Left cardiac atrium (tissue), 4 donors: Measurements from ENCODE around the gene KCNIP3. TPM values are rescaled to one million over a fixed set of nuclear protein-coding genes. Genes with fewer than 3 reads are reported as not detected.
"Not testable (repeated sequence)": the region's sequence is repeated elsewhere in the genome, so short reads cannot be mapped to it uniquely, and the experiment has no call there.

Experiments
- ATAC-seq, 2 donors: fragments of 200-7000 bp; cut with Tn5 transposase; one replicate each; pipeline ENCODE4 v1.9.1; 2020; ENCODE audit warnings: mild to moderate bottlenecking in 2 of 2, moderate library complexity in 2 of 2
- DNase-seq: peaks from one replicate; pipeline ENCODE4 v3.0.0-alpha.2; 2020
- intact Hi-C, 2 donors: fragments of 100-400 bp; cut with DNase I; formaldehyde crosslinking; loops; one replicate each; pipeline versions ENCODE4 v1.14.1 to v1.15.1; 2022 to 2023
- total RNA-seq, 2 donors: library from RNA; stranded (reverse); fragmentation: NEBNext Ultra II Directional; extraction: Animal tissue kit (Norgen Biotek cat#: 25700); gene quantifications; one replicate each; pipeline ENCODE4 v1.2.1, GENCODE V29; 2021
- donor health status: DM: no; HTN: yes; CAD: no.
- donor health status: DM: no; HTN: yes; CAD: no; lungs with severe emphysema.
- donor health status: DM: yes; HTN: yes; CAD: no.
- donor health status: Dilated cardiomyopathy.

KCNIP3 gene
- total RNA-seq, 2 donors from 2014 or later, result 2.6 to 4.1 TPM

- peak; percentile 85 for DNase-seq
- intact Hi-C loops, result loop anchor here in 1 of 2 donors (5.0 kb wide), 1 partner anchor 313 kb away; no protein-coding TSS in a partner anchor
- peak; percentile 93 to 94 for ATAC-seq
Measured at GRCh38 chr2:95414015-95414594, 117.0 kb downstream of the KCNIP3 start.

- ATAC-seq, result peak in 1 of 2 donors; percentile 74
- intact Hi-C loops, DNase-seq: not testable (repeated sequence)
Measured at GRCh38 chr2:95415138-95415537, 118.0 kb downstream of the KCNIP3 start.

DNA sequence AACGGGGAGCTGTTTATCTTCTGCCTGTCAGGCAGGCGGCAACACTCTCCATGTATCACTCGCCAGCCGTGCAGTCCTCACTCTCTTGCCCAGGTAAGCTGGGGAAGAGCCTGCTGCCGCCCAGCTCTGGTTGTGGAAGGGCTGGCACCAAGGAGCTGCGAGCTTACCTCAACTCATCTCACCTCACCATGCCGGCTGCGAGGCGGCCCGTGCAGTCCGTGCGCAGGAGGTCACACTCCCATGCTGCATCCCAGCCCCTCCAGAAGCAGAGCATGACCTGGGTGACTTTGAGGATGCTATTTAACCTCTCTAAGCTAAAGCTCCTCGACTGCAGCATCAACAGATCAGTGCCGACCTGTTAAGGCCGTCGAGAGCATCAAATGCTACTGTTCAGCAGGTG is 118.4 kb downstream of the KCNIP3 start:
- DNase-seq, intact Hi-C loops, ATAC-seq: not testable (repeated sequence)

DNA sequence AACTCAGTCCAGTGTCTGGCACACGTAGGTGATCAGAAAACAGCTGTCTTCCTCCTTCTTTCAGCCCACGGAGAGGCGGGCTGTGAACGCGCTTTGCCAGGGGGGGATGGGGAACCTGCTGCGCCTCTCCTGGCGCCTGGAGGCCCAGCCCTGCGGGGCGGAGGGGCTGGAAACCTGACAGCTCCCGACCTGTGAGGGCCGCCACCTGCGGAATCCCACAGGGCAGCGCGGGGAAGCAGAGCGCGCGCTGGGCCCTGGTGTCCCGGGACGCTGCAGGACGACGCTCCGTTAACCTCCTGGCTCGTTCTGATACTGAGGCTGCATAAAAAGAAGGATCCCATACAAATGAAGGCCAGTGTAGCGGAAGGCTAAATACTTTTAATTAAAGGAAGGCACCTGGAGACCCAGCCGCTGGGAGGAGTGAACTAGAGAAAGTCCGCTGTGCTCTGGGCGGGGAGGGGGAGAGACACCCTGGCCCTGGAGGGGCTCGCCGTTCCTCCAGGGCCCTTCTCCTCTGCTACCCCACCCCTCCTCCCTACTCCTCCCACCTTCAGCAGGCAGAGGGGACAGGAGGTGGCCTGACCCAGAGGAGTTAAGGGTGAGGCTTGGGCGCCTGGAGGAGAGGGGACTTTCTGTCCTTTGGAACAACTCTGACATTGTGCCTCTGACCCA is 130.2 kb downstream of the KCNIP3 start:
- DNase-seq, intact Hi-C loops, ATAC-seq: not testable (repeated sequence)

GRCh38 chr2:95429748-95430467 is 132.8 kb downstream of the KCNIP3 start:
- intact Hi-C loops, ATAC-seq: not testable (repeated sequence)

GRCh38 chr2:95433373-95433772 is 136.2 kb downstream of the KCNIP3 start:
- ATAC-seq, intact Hi-C loops, DNase-seq: not testable (repeated sequence)

More at GRCh38 chr2:95429748-95430467, 132.8 kb downstream of the KCNIP3 start:
- not testable (repeated sequence) for DNase-seq

- ATAC-seq, DNase-seq, intact Hi-C loops: not testable (repeated sequence)
Measured at GRCh38 chr2:95433973-95434372, 136.8 kb downstream of the KCNIP3 start.

DNA sequence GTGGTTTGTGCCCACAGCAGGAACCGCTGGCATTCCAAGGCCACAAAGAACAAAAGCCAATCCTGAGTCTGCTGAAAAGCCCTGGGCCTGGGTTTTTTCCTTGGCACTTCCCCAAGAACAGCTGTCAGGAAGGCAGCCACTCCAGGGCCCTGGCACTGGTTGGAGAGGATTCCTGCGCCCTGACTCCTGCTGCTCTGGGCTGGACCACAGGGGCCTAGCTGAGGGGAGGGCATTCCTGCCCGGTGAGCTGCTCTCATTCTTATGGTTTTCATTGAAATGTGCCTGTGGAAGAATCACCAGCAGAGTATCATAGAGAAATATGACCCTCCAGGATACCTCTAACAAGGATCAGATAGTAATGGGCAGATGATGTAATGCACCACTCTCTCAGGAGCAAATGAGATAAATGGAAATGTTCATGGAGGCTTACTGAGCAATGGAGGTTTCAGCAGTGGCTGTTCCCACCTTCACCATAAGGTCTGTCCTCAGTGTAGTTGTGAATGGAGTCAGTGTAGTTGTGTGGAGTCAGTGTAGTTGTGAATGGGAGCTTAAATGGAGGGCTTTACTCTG is 137.4 kb downstream of the KCNIP3 start:
- DNase-seq (peak; percentile 21), ATAC-seq (peak; percentile 82 to 98)
- intact Hi-C loops, result not testable (repeated sequence)

DNA sequence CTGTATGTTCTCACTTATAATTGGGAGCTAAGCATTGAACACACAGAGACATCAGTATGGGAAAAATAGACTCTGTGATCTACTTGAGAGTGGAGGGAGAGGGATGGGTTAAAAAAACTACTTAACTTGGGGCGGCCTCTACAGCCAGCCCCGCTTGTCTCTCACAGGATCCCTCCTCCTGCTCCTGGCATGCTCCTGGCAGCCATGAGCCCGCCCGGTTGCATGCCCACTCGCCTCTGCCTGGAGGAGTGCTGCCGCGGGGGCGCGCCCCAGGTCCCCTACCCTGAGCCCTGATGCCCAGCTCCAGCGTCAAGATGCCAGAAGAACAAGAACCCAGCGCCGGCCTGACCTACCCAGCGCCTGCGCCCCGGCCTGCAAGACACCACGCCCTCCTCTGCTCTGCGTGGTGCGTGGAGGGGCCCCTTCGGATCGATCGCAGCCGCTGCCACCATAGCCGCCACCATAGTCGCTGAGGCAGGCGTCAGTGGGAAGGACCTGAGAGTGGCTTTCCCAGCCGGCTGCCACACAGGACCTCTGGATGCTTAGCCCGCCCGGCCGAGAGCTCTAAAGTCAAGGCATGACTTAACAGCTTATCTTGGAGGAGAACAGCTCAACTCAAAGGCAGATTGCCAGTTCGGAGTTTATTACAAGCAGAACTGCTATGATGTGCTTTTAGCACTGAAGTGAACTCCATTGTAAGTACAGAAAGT is 138.2 kb downstream of the KCNIP3 start:
- intact Hi-C loops, DNase-seq: not testable (repeated sequence)
- ATAC-seq, result peak in 1 of 2 donors; percentile 71

Other genes starting within 250 kb of the KCNIP3 start
- 10 to 100 TPM; 56.0 to 56.5 TPM for gene MRPS5, start 175.5 kb upstream of the KCNIP3 start, total RNA-seq
- 10 to 100 TPM; 11.7 to 13.8 TPM for gene ZNF514, start 137.5 kb upstream of the KCNIP3 start, total RNA-seq
- 1 to 10 TPM; 3.0 to 4.2 TPM for gene ZNF2, start 131.5 kb upstream of the KCNIP3 start, total RNA-seq
- 1 to 10 TPM; 2.8 to 2.9 TPM for gene ZNF892, start 89.8 kb upstream of the KCNIP3 start, total RNA-seq
- under 1 TPM; 0.29 to 0.84 TPM for gene PROM2, start 22.9 kb upstream of the KCNIP3 start, total RNA-seq
- 10 to 100 TPM; 29.1 to 31.6 TPM for gene FAHD2A, start 105.4 kb downstream of the KCNIP3 start, total RNA-seq
- gene TRIM43B, start 187.4 kb downstream of the KCNIP3 start, total RNA-seq, result not detected